Gastroesophageal sphincter (tissue), 3 donors: ENCODE results near the gene KRTAP15-1.

Experiments
- CTCF ChIP-seq, 4 experiments: fragments of 200-600 bp in 2 of 4; fragments of 450-650 bp in 2 of 4; sonication (generic) in 1 of 4; IDR thresholded peaks; one replicate each; pipeline ENCODE4 v1.5.1; 2017 to 2019; ENCODE audit warnings: antibody characterized with exemption in 4 of 4, mild to moderate bottlenecking in 2 of 4, moderate library complexity in 2 of 4
- EP300 ChIP-seq: sonication (generic); formaldehyde crosslinking; IDR thresholded peaks from one replicate; pipeline ENCODE4 v1.6.1; 2017; ENCODE audit warnings: antibody characterized with exemption, mild to moderate bottlenecking
- POLR2A ChIP-seq, 2 donors: fragments of 450-650 bp; IDR thresholded peaks; one replicate each; pipeline ENCODE4 v1.6.1; 2017; ENCODE audit warnings: antibody characterized with exemption in 2 of 2, mild to moderate bottlenecking in 2 of 2, moderate library complexity in 1 of 2
- POLR2AphosphoS5 ChIP-seq: sonication (generic); formaldehyde crosslinking; IDR thresholded peaks from one replicate; pipeline ENCODE4 v1.6.1; 2017; ENCODE audit warnings: antibody characterized with exemption

- TF ChIP-seq CTCF (IDR thresholded peaks at IDR 0.05) (no peak), POLR2A (IDR thresholded peaks at IDR 0.05) (no peak), POLR2AphosphoS5 (no peak), EP300 (no peak)
Measured at GRCh38 chr21:30486180-30486579, 46.1 kb downstream of the KRTAP15-1 start.
